Stomach smooth muscle (tissue), 2 donors: ENCODE results near the gene LAMTOR3.
A peak's percentile ranks its signal among the peaks of the same experiment; 100 is the strongest.

Source experiments
- H3K27ac ChIP-seq: one replicate; pipeline ENCODE4 v1.7.0; 2013; ENCODE audit warnings: mild to moderate bottlenecking, low read length, inconsistent platforms
- H3K27me3 ChIP-seq, 2 donors: one replicate each; pipeline ENCODE4 v1.7.0; 2013; ENCODE audit warnings: low read length in 2 of 2; ENCODE audit not compliant: insufficient read depth in 2 of 2, control insufficient read depth in 1 of 2
- H3K36me3 ChIP-seq, 2 donors: one replicate each; pipeline ENCODE4 v1.7.0; 2013; ENCODE audit warnings: low read length in 2 of 2; ENCODE audit not compliant: control insufficient read depth in 2 of 2, insufficient read depth in 2 of 2
- H3K4me1 ChIP-seq: one replicate; pipeline ENCODE4 v1.7.0; 2013; ENCODE audit warnings: low read length; ENCODE audit not compliant: control insufficient read depth, insufficient read depth
- H3K4me3 ChIP-seq, 2 donors: one replicate each; pipeline ENCODE4 v1.7.0; 2013; ENCODE audit warnings: low read length in 2 of 2
- H3K9ac ChIP-seq, 2 donors: one replicate each; pipeline ENCODE4 v1.7.0; 2013; ENCODE audit warnings: low read length in 2 of 2, mild to moderate bottlenecking in 1 of 2
- H3K9me3 ChIP-seq, 2 donors: one replicate each; pipeline ENCODE4 v1.7.0; 2013; ENCODE audit warnings: low read length in 2 of 2; ENCODE audit not compliant: control insufficient read depth in 2 of 2
- donor health status: healthy.
- donor health status: Pancreatic carcinoma.

LAMTOR3 gene, protein sequence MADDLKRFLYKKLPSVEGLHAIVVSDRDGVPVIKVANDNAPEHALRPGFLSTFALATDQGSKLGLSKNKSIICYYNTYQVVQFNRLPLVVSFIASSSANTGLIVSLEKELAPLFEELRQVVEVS

DNA sequence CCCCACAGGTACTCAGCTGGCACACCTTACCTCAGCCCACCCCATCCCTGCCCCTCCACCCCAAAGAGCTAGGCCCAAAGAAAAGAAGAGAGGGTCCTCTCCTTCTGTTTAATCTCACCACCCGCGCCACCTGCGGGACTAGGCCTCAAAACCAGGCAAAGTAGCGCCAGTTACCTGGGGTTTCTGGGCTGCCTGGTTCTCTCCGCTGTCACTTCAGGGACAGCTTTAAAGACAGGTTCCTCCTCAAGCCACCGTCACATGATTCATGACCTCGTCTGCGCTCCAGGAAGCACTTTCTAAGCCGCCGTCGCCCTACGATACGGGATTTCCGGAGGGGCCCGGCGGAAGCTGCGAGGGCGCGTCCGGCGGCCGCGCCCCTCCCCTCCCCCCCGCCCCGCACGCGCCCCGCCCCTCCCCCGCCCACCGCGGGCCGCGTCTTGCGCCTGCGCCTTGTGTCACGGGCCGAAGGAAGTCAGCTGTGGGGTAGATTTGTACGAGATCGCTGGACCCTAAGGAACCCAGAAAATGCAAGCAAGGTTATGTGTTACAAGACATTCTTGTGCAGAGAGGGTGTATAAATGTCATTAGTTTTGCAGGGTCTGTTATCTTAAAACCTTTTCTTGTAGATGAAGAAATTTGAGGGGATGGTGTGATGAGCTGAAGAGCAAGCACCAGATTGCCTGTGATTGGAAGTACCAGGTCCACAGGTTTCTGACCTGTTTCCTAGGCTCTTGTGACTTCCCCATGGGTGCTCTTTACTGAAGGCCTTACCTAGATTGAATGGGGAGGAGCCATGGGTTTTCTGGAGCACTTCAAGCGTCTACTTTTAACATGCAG lies at the start of gene LAMTOR3:
Gene LAMTOR3, minus strand, starts transcription at position 267 of the 837 bp plus-strand sequence. CDS start 464 bp downstream, outside the sequence.
- H3K36me3 ChIP-seq, result peaks cover 0 to 8% of the 10 kb centered on the region in 2 donors
- H3K27me3 ChIP-seq, result no peaks in the 10 kb centered on the region
- peaks cover 13% of the 10 kb centered on the region for H3K4me1 ChIP-seq
- H3K9ac ChIP-seq, result peak within 1 kb of the TSS; percentile 69 to 94
- peak within 1 kb of the TSS; percentile 66 for H3K27ac ChIP-seq
- no peaks in the 10 kb centered on the region for H3K9me3 ChIP-seq
- peak within 1 kb of the TSS; percentile 90 to 91 for H3K4me3 ChIP-seq

DNA sequence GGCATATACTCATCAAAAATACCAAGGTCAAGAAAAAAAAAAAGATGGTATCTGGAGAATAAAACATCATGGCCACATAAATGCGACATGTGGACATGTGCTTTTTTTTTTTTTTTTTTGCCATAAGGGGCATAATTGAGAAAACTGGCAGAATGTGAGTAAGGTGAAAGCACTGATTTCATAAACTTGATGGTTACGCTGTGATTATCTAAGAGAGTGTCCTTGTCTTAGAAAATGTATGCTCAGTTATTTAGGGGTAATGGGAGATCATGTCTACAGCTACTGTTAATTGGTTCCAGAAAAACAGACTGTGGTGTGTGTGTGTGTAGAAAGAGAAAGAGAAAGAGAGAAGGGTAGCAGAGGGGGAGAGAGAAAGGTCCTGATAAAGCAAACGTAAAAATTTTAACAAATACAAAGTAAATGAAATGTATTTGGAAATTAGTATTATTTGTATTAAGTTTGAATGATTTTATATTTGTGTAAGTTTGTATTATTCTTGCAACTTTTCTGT lies 44.1 kb upstream of the LAMTOR3 start:
- Histone ChIP-seq H3K36me3 (peaks cover 0 to 3% of the 10 kb centered on the region in 2 donors), H3K4me3 (no peak overlapping the region), H3K27ac (no peak overlapping the region), H3K4me1 (no peaks in the 10 kb centered on the region), H3K9ac (no peak overlapping the region), H3K27me3 (no peaks in the 10 kb centered on the region), H3K9me3 (peaks cover 0 to 9% of the 10 kb centered on the region in 2 donors)

GRCh38 chr4:99934891-99935290 lies 40.7 kb upstream of the LAMTOR3 start:
- H3K4me1 ChIP-seq, result no peaks in the 10 kb centered on the region
- H3K9me3 ChIP-seq, result peaks cover 0 to 9% of the 10 kb centered on the region in 2 donors
- no peak overlapping the region for H3K4me3 ChIP-seq
- peaks cover 0 to 7% of the 10 kb centered on the region in 2 donors for H3K36me3 ChIP-seq
- H3K27me3 ChIP-seq, result no peaks in the 10 kb centered on the region
- no peak overlapping the region for H3K27ac ChIP-seq
- H3K9ac ChIP-seq, result no peak overlapping the region

- Histone ChIP-seq H3K9me3 (no peaks in the 10 kb centered on the region), H3K36me3 (peaks cover 0 to 9% of the 10 kb centered on the region in 2 donors), H3K27me3 (no peaks in the 10 kb centered on the region), H3K4me1 (no peaks in the 10 kb centered on the region), H3K9ac (no peak overlapping the region), H3K4me3 (no peak overlapping the region), H3K27ac (no peak overlapping the region)
These were observed 33.3 kb upstream of the LAMTOR3 start for GRCh38 chr4:99927566-99927965.

- H3K4me3 ChIP-seq, result no peak overlapping the region
- H3K9me3 ChIP-seq, result no peaks in the 10 kb centered on the region
- H3K9ac ChIP-seq, result no peak overlapping the region
- H3K27ac ChIP-seq, result no peak overlapping the region
- H3K4me1 ChIP-seq, result no peaks in the 10 kb centered on the region
- H3K36me3 ChIP-seq, result peaks cover 3 to 5% of the 10 kb centered on the region in 2 donors
- H3K27me3 ChIP-seq, result no peaks in the 10 kb centered on the region
These were observed 26.9 kb upstream of the LAMTOR3 start for GRCh38 chr4:99921174-99921573.

DNA sequence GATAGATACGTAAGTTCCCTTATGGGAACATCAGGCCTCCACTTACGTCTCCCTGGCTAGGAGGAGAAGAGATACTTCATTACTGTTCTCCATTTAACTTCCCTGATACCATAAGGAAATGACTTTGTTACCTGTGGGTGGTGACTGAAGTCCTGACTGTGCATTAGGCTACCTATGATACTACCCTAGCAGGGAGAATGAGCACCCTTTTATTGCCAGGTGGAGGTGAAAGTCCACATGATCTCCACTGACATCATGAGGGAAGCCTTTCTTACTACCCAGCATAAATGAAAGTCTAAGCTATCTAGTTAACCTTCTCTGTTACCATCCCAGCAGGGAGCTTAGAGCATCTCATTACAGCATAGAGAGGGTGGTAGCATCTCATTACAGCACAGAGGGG lies 24.4 kb upstream of the LAMTOR3 start:
- peaks cover 3 to 6% of the 10 kb centered on the region in 2 donors for H3K36me3 ChIP-seq
- no peaks in the 10 kb centered on the region for H3K27me3 ChIP-seq
- no peak overlapping the region for H3K4me3 ChIP-seq
- H3K9ac ChIP-seq, result no peak overlapping the region
- H3K27ac ChIP-seq, result no peak overlapping the region
- no peaks in the 10 kb centered on the region for H3K9me3 ChIP-seq
- H3K4me1 ChIP-seq, result no peaks in the 10 kb centered on the region

GRCh38 chr4:99917575-99917974 lies 23.3 kb upstream of the LAMTOR3 start:
- Histone ChIP-seq H3K4me3 (no peak overlapping the region), H3K27ac (no peak overlapping the region), H3K9me3 (no peaks in the 10 kb centered on the region), H3K36me3 (peaks cover 3 to 6% of the 10 kb centered on the region in 2 donors), H3K4me1 (no peaks in the 10 kb centered on the region), H3K27me3 (no peaks in the 10 kb centered on the region), H3K9ac (no peak overlapping the region)

GRCh38 chr4:99915449-99915848 lies 21.2 kb upstream of the LAMTOR3 start:
- peaks cover 0 to 6% of the 10 kb centered on the region in 2 donors for H3K36me3 ChIP-seq
- H3K27ac ChIP-seq, result no peak overlapping the region

GRCh38 chr4:99894998-99895397 lies 771 bp upstream of the LAMTOR3 start:
- H3K36me3 ChIP-seq, result peaks cover 0 to 7% of the 10 kb centered on the region in 2 donors
- H3K9ac ChIP-seq, result peak overlapping the region; percentile 60 to 65
- no peaks in the 10 kb centered on the region for H3K9me3 ChIP-seq
- no peaks in the 10 kb centered on the region for H3K27me3 ChIP-seq
- peaks cover 13% of the 10 kb centered on the region for H3K4me1 ChIP-seq
- H3K27ac ChIP-seq, result no peak overlapping the region
- peak overlapping the region; percentile 82 to 91 for H3K4me3 ChIP-seq

More at GRCh38 chr4:99915449-99915848, 21.2 kb upstream of the LAMTOR3 start:
- Histone ChIP-seq H3K27me3 (no peaks in the 10 kb centered on the region), H3K4me3 (no peak overlapping the region), H3K4me1 (no peaks in the 10 kb centered on the region), H3K9ac (no peak overlapping the region), H3K9me3 (no peaks in the 10 kb centered on the region)

GRCh38 chr4:99893839-99894160 lies 427 bp downstream of the LAMTOR3 start:
- Histone ChIP-seq H3K4me1 (peaks cover 13% of the 10 kb centered on the region), H3K9me3 (no peaks in the 10 kb centered on the region), H3K36me3 (peaks cover 0 to 11% of the 10 kb centered on the region in 2 donors), H3K4me3 (peak overlapping the region; percentile 90 to 91), H3K9ac (peak overlapping the region; percentile 69 to 94), H3K27ac (peak overlapping the region; percentile 66), H3K27me3 (no peaks in the 10 kb centered on the region)

- peaks cover 0 to 11% of the 10 kb centered on the region in 2 donors for H3K36me3 ChIP-seq
- peak overlapping the region; percentile 90 to 91 for H3K4me3 ChIP-seq
- no peak overlapping the region for H3K27ac ChIP-seq
- peak overlapping the region; percentile 69 to 94 for H3K9ac ChIP-seq
- H3K27me3 ChIP-seq, result no peaks in the 10 kb centered on the region
- no peaks in the 10 kb centered on the region for H3K9me3 ChIP-seq
- H3K4me1 ChIP-seq, result peaks cover 14% of the 10 kb centered on the region
These were observed 1.2 kb downstream of the LAMTOR3 start for GRCh38 chr4:99893029-99893428.
